ENCODE results near the gene BCL11B. TPM values are rescaled to one million over a fixed set of nuclear protein-coding genes. Genes with fewer than 3 reads are reported as not detected.

BCL11B gene
- total RNA-seq, 1 donor from 2014 or later: 2.3 TPM

DNA sequence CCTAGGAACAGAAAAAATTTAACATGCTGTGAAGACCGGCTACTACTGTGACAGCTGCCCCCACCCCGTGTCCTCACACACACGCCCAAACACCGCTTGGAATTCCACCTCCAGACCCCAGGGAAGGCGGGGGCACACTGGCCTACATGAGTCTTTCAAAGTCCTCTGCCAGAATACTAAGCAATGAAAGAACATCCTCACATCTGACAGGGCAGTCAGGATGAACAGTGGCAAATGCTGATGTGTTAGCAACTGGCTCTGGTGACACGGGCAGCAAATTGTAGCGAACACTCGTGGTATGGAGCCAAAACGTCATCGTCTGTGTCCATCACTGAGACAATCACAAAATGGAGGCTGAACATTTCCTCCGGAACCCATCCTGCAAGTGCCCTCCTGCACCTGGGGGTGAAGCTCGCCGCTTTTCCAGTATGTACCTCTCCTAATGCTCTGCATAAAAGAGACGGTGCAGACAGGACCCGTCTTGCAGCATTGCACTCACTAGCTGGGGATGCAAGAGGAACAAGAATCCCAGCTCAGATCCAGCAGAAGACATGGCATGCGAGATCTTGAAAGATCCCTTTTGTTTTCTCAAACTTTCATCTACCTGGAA, 94.8 kb downstream of the BCL11B start:
- Mint-ChIP-seq H3K27me3 (peaks cover 3% of the 10 kb centered on the region), H3K27ac (no peak overlapping the region), H3K36me3 (ENCODE audit: insufficient read depth) (peaks cover 8% of the 10 kb centered on the region), H3K4me1 (ENCODE audit: low read depth) (peaks cover 2% of the 10 kb centered on the region), H3K4me3 (ENCODE audit: low read depth) (no peak overlapping the region), H3K9me3 (ENCODE audit: low read depth) (no peaks in the 10 kb centered on the region)
- TF ChIP-seq, protein P1, sequence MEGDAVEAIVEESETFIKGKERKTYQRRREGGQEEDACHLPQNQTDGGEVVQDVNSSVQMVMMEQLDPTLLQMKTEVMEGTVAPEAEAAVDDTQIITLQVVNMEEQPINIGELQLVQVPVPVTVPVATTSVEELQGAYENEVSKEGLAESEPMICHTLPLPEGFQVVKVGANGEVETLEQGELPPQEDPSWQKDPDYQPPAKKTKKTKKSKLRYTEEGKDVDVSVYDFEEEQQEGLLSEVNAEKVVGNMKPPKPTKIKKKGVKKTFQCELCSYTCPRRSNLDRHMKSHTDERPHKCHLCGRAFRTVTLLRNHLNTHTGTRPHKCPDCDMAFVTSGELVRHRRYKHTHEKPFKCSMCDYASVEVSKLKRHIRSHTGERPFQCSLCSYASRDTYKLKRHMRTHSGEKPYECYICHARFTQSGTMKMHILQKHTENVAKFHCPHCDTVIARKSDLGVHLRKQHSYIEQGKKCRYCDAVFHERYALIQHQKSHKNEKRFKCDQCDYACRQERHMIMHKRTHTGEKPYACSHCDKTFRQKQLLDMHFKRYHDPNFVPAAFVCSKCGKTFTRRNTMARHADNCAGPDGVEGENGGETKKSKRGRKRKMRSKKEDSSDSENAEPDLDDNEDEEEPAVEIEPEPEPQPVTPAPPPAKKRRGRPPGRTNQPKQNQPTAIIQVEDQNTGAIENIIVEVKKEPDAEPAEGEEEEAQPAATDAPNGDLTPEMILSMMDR (IDR thresholded peaks at IDR 0.05; ENCODE audit: unreplicated experiment): no peak
- DNase-seq (ENCODE audit: low spot score, unreplicated experiment): no peak

GRCh38 chr14:99176156-99176945, 95.6 kb downstream of the BCL11B start:
- no peaks in the 10 kb centered on the region for H3K9me3 Mint-ChIP-seq (ENCODE audit: low read depth)
- no peak overlapping the region for H3K4me3 Mint-ChIP-seq (ENCODE audit: low read depth)
- H3K27ac Mint-ChIP-seq: no peak overlapping the region
- peaks cover 3% of the 10 kb centered on the region for H3K27me3 Mint-ChIP-seq
- TF ChIP-seq, protein P1 (IDR thresholded peaks at IDR 0.05; ENCODE audit: unreplicated experiment): no peak
- DNase-seq (ENCODE audit: low spot score, unreplicated experiment): no peak
- peaks cover 8% of the 10 kb centered on the region for H3K36me3 Mint-ChIP-seq (ENCODE audit: insufficient read depth)
- H3K4me1 Mint-ChIP-seq (ENCODE audit: low read depth): peaks cover 2% of the 10 kb centered on the region

DNA sequence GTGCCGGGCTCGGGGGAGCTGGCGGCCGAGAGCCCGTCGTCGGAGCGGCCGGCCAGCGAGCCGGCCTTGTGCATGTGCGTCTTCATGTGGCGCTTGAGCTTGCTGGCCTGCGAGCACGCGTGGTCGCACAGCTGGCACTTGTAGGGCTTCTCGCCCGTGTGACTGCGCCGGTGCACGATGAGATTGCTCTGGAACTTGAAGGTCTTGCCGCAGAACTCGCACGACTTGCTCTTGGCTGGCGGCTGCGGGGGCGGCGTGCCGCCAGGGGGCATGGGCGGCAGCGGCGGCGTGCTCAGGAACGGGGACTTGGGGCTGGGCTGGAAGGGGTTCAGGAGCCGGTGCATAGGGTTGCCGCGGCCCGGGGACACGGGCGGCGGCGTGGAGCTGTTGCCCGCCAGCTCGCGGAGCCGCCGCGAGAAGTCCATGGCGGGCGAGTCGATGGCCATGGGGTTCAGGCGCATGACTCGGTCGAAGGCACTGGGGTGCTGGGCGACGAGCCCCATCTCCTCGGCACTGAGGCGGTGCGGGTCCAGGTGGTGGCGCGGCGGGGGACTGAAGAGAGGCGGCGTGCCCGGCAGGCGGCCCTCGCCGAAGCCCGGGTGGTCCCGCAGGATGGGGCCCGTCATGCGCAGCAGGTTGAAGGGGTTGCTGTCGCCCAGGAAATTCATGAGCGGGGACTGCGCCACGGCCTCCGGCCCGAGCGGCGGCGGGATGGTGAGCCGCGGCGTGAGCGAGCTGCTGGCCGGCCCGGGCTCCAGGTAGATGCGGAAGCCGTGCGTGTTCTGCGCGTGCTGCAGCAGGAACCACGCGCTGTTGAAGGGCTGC, 96.5 kb downstream of the BCL11B start:
- no peak overlapping the region for H3K27ac Mint-ChIP-seq
- peaks cover 2% of the 10 kb centered on the region for H3K4me1 Mint-ChIP-seq (ENCODE audit: low read depth)
- peaks cover 8% of the 10 kb centered on the region for H3K36me3 Mint-ChIP-seq (ENCODE audit: insufficient read depth)
- DNase-seq (ENCODE audit: low spot score, unreplicated experiment): no peak
- peaks cover 3% of the 10 kb centered on the region for H3K27me3 Mint-ChIP-seq
- TF ChIP-seq, protein P1 (IDR thresholded peaks at IDR 0.05; ENCODE audit: unreplicated experiment): no peak
- H3K4me3 Mint-ChIP-seq (ENCODE audit: low read depth): no peak overlapping the region
- H3K9me3 Mint-ChIP-seq (ENCODE audit: low read depth): no peaks in the 10 kb centered on the region

GRCh38 chr14:99174770-99175319, 97.2 kb downstream of the BCL11B start:
- H3K27me3 Mint-ChIP-seq: no peaks in the 10 kb centered on the region
- peaks cover 2% of the 10 kb centered on the region for H3K4me1 Mint-ChIP-seq (ENCODE audit: low read depth)
- peaks cover 8% of the 10 kb centered on the region for H3K36me3 Mint-ChIP-seq (ENCODE audit: insufficient read depth)
- TF ChIP-seq, protein P1 (IDR thresholded peaks at IDR 0.05; ENCODE audit: unreplicated experiment): no peak
- H3K27ac Mint-ChIP-seq: no peak overlapping the region
- no peak overlapping the region for H3K4me3 Mint-ChIP-seq (ENCODE audit: low read depth)
- no peak for DNase-seq (ENCODE audit: low spot score, unreplicated experiment)
- no peaks in the 10 kb centered on the region for H3K9me3 Mint-ChIP-seq (ENCODE audit: low read depth)
